WERI-Rb-1 (cell line): ENCODE measurements around the gene TMEM179B.
A peak's percentile ranks its signal among the peaks of the same experiment; 100 is the strongest.
"Not testable (repeated sequence)": the region's sequence is repeated elsewhere in the genome, so short reads cannot be mapped to it uniquely, and the experiment has no call there.

Source experiments
- DNase-seq: peaks from one replicate; pipeline ENCODE4 v3.0.0-alpha.2; 2020
- H3K27ac ChIP-seq: fragments of 250-450 bp; sonication (Bioruptor Pico); 2 replicates; pipeline ENCODE4 v1.5.1; 2020; ENCODE audit warnings: mild to moderate bottlenecking, moderate library complexity
- H3K27me3 ChIP-seq: fragments of 250-450 bp; sonication (Bioruptor Pico); 2 replicates; pipeline ENCODE4 v1.5.1; 2021; ENCODE audit warnings: mild to moderate bottlenecking, low read depth, moderate library complexity; ENCODE audit not compliant: insufficient read depth, severe bottlenecking
- H3K36me3 ChIP-seq: fragments of 250-450 bp; sonication (Bioruptor Pico); 2 replicates; pipeline ENCODE4 v1.5.1; 2020; ENCODE audit warnings: mild to moderate bottlenecking, moderate library complexity
- H3K4me3 ChIP-seq: 2 replicates; pipeline ENCODE4 v1.5.1; 2011; ENCODE audit warnings: low read depth, mild to moderate bottlenecking, control low read depth, low read length
- H3K9me3 ChIP-seq: fragments of 250-450 bp; sonication (Bioruptor Pico); 2 replicates; pipeline ENCODE4 v1.5.1; 2021; ENCODE audit warnings: mild to moderate bottlenecking, moderate library complexity; ENCODE audit not compliant: severe bottlenecking
- CTCF ChIP-seq: IDR thresholded peaks from 2 replicates; pipeline ENCODE4 v1.5.1; 2011; ENCODE audit warnings: low read depth, mild to moderate bottlenecking, control low read depth, inconsistent platforms, low read length

The TMEM179B gene

DNA sequence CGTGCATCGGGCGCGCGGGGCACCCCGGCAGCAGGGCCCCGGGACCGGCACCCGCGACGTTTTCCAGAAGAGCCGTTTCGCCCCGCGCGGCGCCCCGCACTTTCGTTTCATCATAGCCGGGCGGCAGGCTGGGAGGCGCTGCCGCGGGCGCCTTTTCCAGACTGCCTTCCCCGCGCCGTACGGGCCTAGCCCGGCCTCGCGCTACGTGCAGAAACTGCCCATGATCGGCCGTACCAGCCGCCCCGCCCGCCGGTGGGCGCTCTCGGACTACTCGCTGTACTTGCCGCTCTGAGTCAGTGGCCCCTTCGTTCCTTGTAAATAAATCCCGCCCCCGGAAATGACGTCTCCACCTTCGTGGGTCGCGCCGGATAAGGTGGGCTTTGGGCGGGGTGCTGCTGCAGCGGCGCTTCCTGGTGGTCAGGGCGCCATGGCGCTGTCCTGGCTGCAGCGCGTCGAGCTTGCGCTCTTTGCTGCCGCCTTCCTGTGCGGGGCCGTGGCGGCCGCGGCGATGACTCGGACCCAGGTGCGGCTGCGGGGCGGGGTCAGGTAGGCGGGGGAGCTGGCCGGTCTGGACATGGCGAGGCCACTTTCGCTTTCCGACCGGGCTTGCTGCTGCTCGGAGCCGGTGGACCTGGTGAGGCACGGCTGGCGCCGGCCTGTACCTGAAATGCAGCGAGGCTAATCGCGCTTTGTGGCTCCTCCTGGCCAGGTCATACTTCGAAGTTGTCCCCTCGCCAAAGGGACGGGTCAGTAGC, at the start of gene TMEM179B:
Gene TMEM179B (plus strand): TSS at position 398 of the 755 bp plus-strand sequence. CDS start 30 bp downstream, at position 428.
- H3K36me3 ChIP-seq: peaks cover 63% of the 10 kb centered on the region
- H3K27me3 ChIP-seq: no peaks in the 10 kb centered on the region
- peak; percentile 65 for TF ChIP-seq CTCF
- H3K27ac ChIP-seq: peak within 1 kb of the TSS; percentile 89
- peak within 1 kb of the TSS; percentile 91 for H3K4me3 ChIP-seq
- H3K9me3 ChIP-seq: no peaks in the 10 kb centered on the region
- DNase-seq: peak; percentile 97

- TF ChIP-seq CTCF: no peak
- H3K27ac ChIP-seq: no peak overlapping the region
Measured at GRCh38 chr11:62747475-62748160, 39.6 kb upstream of the TMEM179B start.

DNA sequence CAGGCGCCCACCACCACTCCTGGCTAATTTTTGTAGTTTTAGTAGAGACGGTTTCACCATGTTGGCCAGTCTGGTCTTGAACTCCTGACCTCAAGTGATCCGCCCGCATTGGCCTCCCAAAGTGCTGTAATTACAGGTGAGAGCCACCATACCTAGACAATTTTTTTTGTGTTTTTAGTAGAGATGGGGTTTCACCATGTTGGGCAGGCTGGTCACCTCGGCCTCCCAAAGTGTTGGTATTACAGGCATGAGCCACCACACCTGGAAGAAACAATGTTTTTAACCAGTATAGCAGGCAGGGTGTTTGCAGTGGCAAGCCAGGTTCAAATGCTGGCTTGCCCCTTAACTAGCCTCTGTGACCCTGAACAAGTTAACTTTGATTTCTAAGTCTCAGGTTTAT, 37.3 kb upstream of the TMEM179B start:
- H3K27me3 ChIP-seq: not testable (repeated sequence)

More at GRCh38 chr11:62747475-62748160, 39.6 kb upstream of the TMEM179B start:
- DNase-seq: no peak
- Histone ChIP-seq H3K27me3 (no peaks in the 10 kb centered on the region), H3K9me3 (no peaks in the 10 kb centered on the region), H3K4me3 (no peak overlapping the region), H3K36me3 (peaks cover 15% of the 10 kb centered on the region)

DNA sequence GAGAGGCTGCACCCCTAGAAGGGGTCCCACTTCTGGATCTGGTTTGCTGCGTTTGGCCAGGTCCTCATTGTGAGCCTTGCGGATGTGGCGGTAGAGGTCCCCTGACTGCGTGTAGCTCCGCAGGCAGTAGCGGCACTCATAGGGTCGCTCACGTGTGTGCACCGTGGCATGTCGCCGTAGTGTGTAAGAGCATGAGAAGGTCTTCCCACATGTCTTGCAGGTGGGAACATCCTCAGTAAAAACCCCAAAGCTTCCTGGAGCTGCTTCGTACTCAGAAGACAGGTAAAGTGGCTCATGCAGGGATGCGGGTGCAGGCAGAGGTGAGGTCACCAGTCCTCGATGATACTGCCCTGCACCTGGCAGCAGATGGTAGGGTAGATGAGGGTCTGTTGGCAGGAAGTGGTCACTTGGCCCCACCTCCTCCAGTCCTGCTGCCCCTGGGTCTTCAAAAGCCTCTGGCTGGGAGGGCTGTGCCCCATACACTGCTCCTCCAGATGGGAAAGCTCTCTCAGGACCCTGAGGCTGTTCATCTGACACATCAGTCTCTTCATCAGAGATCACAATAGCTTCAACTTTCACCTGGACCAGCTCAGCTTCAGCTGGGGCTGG, 34.9 kb upstream of the TMEM179B start:
- Histone ChIP-seq H3K36me3 (peaks cover 22% of the 10 kb centered on the region), H3K27me3 (no peaks in the 10 kb centered on the region), H3K27ac (no peak overlapping the region), H3K4me3 (no peak overlapping the region), H3K9me3 (no peaks in the 10 kb centered on the region)
- TF ChIP-seq CTCF: no peak
- DNase-seq: no peak

More for the DNA sequence above, 37.3 kb upstream of the TMEM179B start:
- DNase-seq, H3K4me3 ChIP-seq, H3K27ac ChIP-seq, H3K9me3 ChIP-seq: not testable (repeated sequence)
- peaks cover 22% of the 10 kb centered on the region for H3K36me3 ChIP-seq

DNA sequence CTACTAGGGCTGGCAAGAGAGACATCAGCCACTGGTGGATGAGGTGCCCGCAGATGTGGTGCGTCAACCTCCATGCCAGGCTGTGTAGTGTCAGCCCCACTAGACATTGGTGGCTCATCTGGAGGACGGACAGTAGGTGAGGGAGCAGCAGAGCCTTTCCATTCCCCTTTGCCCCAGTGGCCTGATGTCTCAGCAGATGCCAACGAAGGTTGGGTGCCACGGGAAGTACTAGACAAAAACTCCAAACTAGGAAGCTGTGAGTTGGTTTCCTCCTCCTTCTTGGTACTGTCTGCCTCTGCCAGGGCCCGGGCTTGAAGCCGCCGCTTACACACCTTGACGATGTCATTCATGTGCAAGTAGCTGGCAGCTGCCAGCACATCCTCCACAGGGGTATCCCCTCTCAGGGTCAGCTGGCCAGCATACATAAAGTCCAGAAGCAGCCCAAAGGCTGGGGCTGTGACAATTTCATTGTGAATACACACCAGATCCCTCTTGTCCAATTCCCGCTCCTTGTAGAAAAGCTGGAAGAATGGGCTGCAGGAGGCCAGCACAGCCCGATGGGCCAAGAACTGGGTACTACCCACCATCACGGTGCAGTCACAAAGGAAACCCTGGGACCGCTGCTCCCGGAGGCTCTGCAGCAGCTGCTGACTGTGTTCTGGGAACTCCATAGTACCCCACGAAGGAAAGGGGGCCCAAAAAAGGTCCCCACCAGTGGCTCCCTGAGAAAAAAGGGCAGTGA, 34.0 kb upstream of the TMEM179B start:
- DNase-seq: no peak
- H3K4me3 ChIP-seq: peak overlapping the region; percentile 77
- H3K36me3 ChIP-seq: peaks cover 22% of the 10 kb centered on the region
- no peaks in the 10 kb centered on the region for H3K9me3 ChIP-seq
- no peak for TF ChIP-seq CTCF
- peak overlapping the region; percentile 84 for H3K27ac ChIP-seq
- H3K27me3 ChIP-seq: no peaks in the 10 kb centered on the region
